ENCODE measurements around the gene HEG1.

DNA sequence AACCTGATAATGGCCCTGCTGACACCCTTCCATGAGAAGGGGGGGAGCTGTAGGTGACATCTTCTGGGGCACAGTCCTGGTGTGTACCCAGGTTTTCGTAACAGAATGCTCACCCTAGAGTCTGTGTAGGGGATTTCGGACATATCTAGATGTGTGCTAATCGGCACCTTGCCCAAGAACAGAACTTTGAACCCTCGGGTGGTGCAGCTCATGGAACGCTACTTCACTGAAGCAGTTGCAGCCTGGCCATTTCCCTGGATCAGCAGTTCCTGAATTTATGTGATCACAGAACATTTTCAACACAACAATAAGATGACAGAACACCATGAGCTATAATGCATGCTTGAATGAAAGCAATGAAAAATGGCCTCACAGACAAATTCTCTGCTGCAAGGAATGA lies 63.8 kb downstream of the HEG1 start:
- TF ChIP-seq, protein P1, sequence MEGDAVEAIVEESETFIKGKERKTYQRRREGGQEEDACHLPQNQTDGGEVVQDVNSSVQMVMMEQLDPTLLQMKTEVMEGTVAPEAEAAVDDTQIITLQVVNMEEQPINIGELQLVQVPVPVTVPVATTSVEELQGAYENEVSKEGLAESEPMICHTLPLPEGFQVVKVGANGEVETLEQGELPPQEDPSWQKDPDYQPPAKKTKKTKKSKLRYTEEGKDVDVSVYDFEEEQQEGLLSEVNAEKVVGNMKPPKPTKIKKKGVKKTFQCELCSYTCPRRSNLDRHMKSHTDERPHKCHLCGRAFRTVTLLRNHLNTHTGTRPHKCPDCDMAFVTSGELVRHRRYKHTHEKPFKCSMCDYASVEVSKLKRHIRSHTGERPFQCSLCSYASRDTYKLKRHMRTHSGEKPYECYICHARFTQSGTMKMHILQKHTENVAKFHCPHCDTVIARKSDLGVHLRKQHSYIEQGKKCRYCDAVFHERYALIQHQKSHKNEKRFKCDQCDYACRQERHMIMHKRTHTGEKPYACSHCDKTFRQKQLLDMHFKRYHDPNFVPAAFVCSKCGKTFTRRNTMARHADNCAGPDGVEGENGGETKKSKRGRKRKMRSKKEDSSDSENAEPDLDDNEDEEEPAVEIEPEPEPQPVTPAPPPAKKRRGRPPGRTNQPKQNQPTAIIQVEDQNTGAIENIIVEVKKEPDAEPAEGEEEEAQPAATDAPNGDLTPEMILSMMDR (IDR thresholded peaks at IDR 0.05): no peak
- TF ChIP-seq FOXK1 (CRISPR knock-in tag; IDR thresholded peaks at IDR 0.05) (no peak), JUN (CRISPR knock-in tag; IDR thresholded peaks at IDR 0.05) (no peak), MXD4 (CRISPR knock-in tag; IDR thresholded peaks at IDR 0.05; ENCODE audit: borderline replicate concordance) (no peak), GTF2I (CRISPR knock-in tag; conservative IDR thresholded peaks at IDR 0.05) (no peak), TEAD1 (CRISPR knock-in tag; IDR thresholded peaks at IDR 0.05) (no peak)
- TF ChIP-seq, protein P2, sequence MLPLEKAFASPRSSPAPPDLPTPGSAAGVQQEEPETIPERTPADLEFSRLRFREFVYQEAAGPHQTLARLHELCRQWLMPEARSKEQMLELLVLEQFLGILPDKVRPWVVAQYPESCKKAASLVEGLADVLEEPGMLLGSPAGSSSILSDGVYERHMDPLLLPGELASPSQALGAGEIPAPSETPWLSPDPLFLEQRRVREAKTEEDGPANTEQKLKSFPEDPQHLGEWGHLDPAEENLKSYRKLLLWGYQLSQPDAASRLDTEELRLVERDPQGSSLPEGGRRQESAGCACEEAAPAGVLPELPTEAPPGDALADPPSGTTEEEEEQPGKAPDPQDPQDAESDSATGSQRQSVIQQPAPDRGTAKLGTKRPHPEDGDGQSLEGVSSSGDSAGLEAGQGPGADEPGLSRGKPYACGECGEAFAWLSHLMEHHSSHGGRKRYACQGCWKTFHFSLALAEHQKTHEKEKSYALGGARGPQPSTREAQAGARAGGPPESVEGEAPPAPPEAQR (CRISPR knock-in tag; IDR thresholded peaks at IDR 0.05): no peak
